ENCODE measurements around the gene CAMLG. TPM values are rescaled to one million over a fixed set of nuclear protein-coding genes. Genes with fewer than 3 reads are reported as not detected.

Gene CAMLG
- total and polyA plus RNA-seq, 2 donors (not counting 1 experiment from before 2014, with no cell fraction given), result 15.2 to 27.5 TPM

- Histone ChIP-seq H3K9ac (ENCODE audit: low read length) (no peak overlapping the region), H4K20me1 (ENCODE audit: control insufficient read depth, insufficient read depth, low read length, poor library complexity, severe bottlenecking) (no peaks in the 10 kb centered on the region), H3K4me1 (ENCODE audit: control insufficient read depth in 2 of 2, insufficient read depth in 2 of 2, low read length in 2 of 2) (no peaks in the 10 kb centered on the region), H3K9me3 (ENCODE audit: control extremely low read depth in 1 of 3, control insufficient read depth in 2 of 3, insufficient read depth in 1 of 3, low read length in 2 of 3) (no peaks in the 10 kb centered on the region), H3K79me2 (ENCODE audit: control insufficient read depth, insufficient read depth, low read length) (no peaks in the 10 kb centered on the region), H3K4me3 (ENCODE audit: control extremely low read depth in 1 of 5, extremely low read depth in 1 of 5, insufficient read depth in 1 of 5, low read depth in 2 of 5, low read length in 4 of 5) (no peak overlapping the region), H2AFZ (ENCODE audit: insufficient read depth, low read depth, low read length, poor library complexity, severe bottlenecking) (no peak overlapping the region), H3K27ac (ENCODE audit: low read length in 2 of 2) (no peak overlapping the region), H3K36me3 (replicated peaks in 1 of 2; ENCODE audit: control extremely low read depth in 1 of 2, control insufficient read depth in 1 of 2, extremely low read depth in 1 of 2, insufficient read depth in 2 of 2, low read length in 1 of 2) (peaks cover 6 to 16% of the 10 kb centered on the region in 2 experiments), H3K4me2 (replicated peaks; ENCODE audit: low read depth, low read length, poor library complexity, severe bottlenecking) (no peak overlapping the region), H3K27me3 (replicated peaks in 1 of 4; ENCODE audit: control extremely low read depth in 1 of 4, control insufficient read depth in 3 of 4, insufficient read depth in 4 of 4, low read length in 3 of 4) (no peaks in the 10 kb centered on the region)
- intact Hi-C loops (cut with micrococcal nuclease), result no loop called here
- TF ChIP-seq EZH2 (IDR thresholded peaks at IDR 0.05; ENCODE audit: borderline replicate concordance, insufficient read depth, low read depth, low read length, poor library complexity, severe bottlenecking) (no peak), CTCF (IDR thresholded peaks at IDR 0.05) (no peak)
- no peak overlapping the region for H3K4me3 Mint-ChIP-seq
- H3K9me3 Mint-ChIP-seq (ENCODE audit: insufficient read depth), result no peaks in the 10 kb centered on the region
- ChIA-PET CTCF (no interaction called here), POLR2A (no interaction called here)
- WGBS (ENCODE audit: insufficient coverage), result no CpG with 5 or more reads among the region's 1 CpG
- no peak for DNase-seq
- H3K4me1 Mint-ChIP-seq, result no peaks in the 10 kb centered on the region
- no peak overlapping the region for H3K27ac Mint-ChIP-seq
- H3K27me3 Mint-ChIP-seq, result no peaks in the 10 kb centered on the region
- no peak for ATAC-seq (ENCODE audit: low read depth)
Observed at GRCh38 chr5:134724872-134725271, 13.5 kb upstream of the CAMLG start.

GRCh38 chr5:134732819-134733218 is 5.5 kb upstream of the CAMLG start:
- peaks cover 12% of the 10 kb centered on the region for H3K4me1 Mint-ChIP-seq
- intact Hi-C loops (cut with micrococcal nuclease), result loop anchor here (10.0 kb wide), 1 partner anchor 312 kb away; no protein-coding TSS in a partner anchor
- ATAC-seq (ENCODE audit: low read depth), result no peak
- H3K4me1 ChIP-seq (ENCODE audit: control insufficient read depth in 2 of 2, insufficient read depth in 2 of 2, low read length in 2 of 2), result peaks cover 12 to 27% of the 10 kb centered on the region in 2 donors
- H3K9me3 Mint-ChIP-seq (ENCODE audit: insufficient read depth), result no peaks in the 10 kb centered on the region
- CTCF ChIA-PET, result no interaction called here
- no peaks in the 10 kb centered on the region for H3K36me3 ChIP-seq (replicated peaks in 1 of 2; ENCODE audit: control extremely low read depth in 1 of 2, control insufficient read depth in 1 of 2, extremely low read depth in 1 of 2, insufficient read depth in 2 of 2, low read length in 1 of 2)
- no peak overlapping the region for H3K27ac ChIP-seq (ENCODE audit: low read length in 2 of 2)
- H3K79me2 ChIP-seq (ENCODE audit: control insufficient read depth, insufficient read depth, low read length), result no peaks in the 10 kb centered on the region
- no peaks in the 10 kb centered on the region for H3K9me3 ChIP-seq (ENCODE audit: control extremely low read depth in 1 of 3, control insufficient read depth in 2 of 3, insufficient read depth in 1 of 3, low read length in 2 of 3)
- no peaks in the 10 kb centered on the region for H4K20me1 ChIP-seq (ENCODE audit: control insufficient read depth, insufficient read depth, low read length, poor library complexity, severe bottlenecking)
- no peak overlapping the region for H3K4me2 ChIP-seq (replicated peaks; ENCODE audit: low read depth, low read length, poor library complexity, severe bottlenecking)
- no peak overlapping the region for H2AFZ ChIP-seq (ENCODE audit: insufficient read depth, low read depth, low read length, poor library complexity, severe bottlenecking)
- no peaks in the 10 kb centered on the region for H3K27me3 Mint-ChIP-seq
- H3K27me3 ChIP-seq (replicated peaks in 1 of 4; ENCODE audit: control extremely low read depth in 1 of 4, control insufficient read depth in 3 of 4, insufficient read depth in 4 of 4, low read length in 3 of 4), result no peaks in the 10 kb centered on the region
- TF ChIP-seq EZH2 (IDR thresholded peaks at IDR 0.05; ENCODE audit: borderline replicate concordance, insufficient read depth, low read depth, low read length, poor library complexity, severe bottlenecking), result no peak
- no peak for TF ChIP-seq CTCF (IDR thresholded peaks at IDR 0.05)
- H3K4me3 Mint-ChIP-seq, result no peak overlapping the region
- no peak overlapping the region for H3K27ac Mint-ChIP-seq
- DNase-seq, result no peak
- POLR2A ChIA-PET, result no interaction called here
- no peak overlapping the region for H3K4me3 ChIP-seq (ENCODE audit: control extremely low read depth in 1 of 5, extremely low read depth in 1 of 5, insufficient read depth in 1 of 5, low read depth in 2 of 5, low read length in 4 of 5)
- no peak overlapping the region for H3K9ac ChIP-seq (ENCODE audit: low read length)
- WGBS (ENCODE audit: insufficient coverage), result no CpG with 5 or more reads among the region's 3 CpGs
